SK-N-SH treated with all-trans-retinoic acid at 6 μM for 48 hours (cell line): Measurements from ENCODE around the gene NCKAP5.

Experiments used
- ATAC-seq: fragments of 200-7000 bp; cut with Tn5 transposase; 3 replicates; pipeline ENCODE4 v1.9.1; 2020; ENCODE audit warnings: mild to moderate bottlenecking, moderate library complexity
- BACH2 ChIP-seq: fragments of 250-450 bp; sonication (Bioruptor Pico); IDR thresholded peaks from 2 replicates; pipeline ENCODE4 v1.9.0; 2021; ENCODE audit warnings: mild to moderate bottlenecking, borderline replicate concordance
- CREB5 ChIP-seq: fragments of 250-450 bp; sonication (Bioruptor Pico); IDR thresholded peaks from 2 replicates; pipeline ENCODE4 v1.5.1; 2020; ENCODE audit warnings: low read depth, mild to moderate bottlenecking, moderate library complexity
- CSDC2 ChIP-seq: fragments of 250-450 bp; sonication (Bioruptor Pico); IDR thresholded peaks from 2 replicates; pipeline ENCODE4 v1.5.0; 2020; ENCODE audit warnings: mild to moderate bottlenecking, moderate library complexity
- ESRRG ChIP-seq: fragments of 250-450 bp; sonication (Bioruptor Pico); IDR thresholded peaks from 2 replicates; pipeline ENCODE4 v1.6.1; 2021; ENCODE audit warnings: mild to moderate bottlenecking
- GLIS3 ChIP-seq: fragments of 250-450 bp; sonication (Bioruptor Pico); IDR thresholded peaks from 2 replicates; pipeline ENCODE4 v1.5.0; 2020; ENCODE audit warnings: mild to moderate bottlenecking, moderate library complexity
- ISL1 ChIP-seq: fragments of 250-450 bp; sonication (Bioruptor Pico); IDR thresholded peaks from 2 replicates; pipeline ENCODE4 v2.1.2; 2022; ENCODE audit warnings: mild to moderate bottlenecking, moderate library complexity
- OSR1 ChIP-seq: fragments of 250-450 bp; sonication (Bioruptor Pico); IDR thresholded peaks from 2 replicates; pipeline ENCODE4 v1.8.0; 2022; ENCODE audit warnings: moderate library complexity, mild to moderate bottlenecking, inconsistent platforms
- PATZ1 ChIP-seq: fragments of 250-450 bp; sonication (Bioruptor Pico); IDR thresholded peaks from 2 replicates; pipeline ENCODE4 v1.8.0; 2020; ENCODE audit warnings: mild to moderate bottlenecking, moderate library complexity, borderline replicate concordance
- POU6F1 ChIP-seq: fragments of 250-450 bp; sonication (Bioruptor Pico); IDR thresholded peaks from 2 replicates; pipeline ENCODE4 v1.8.0; 2021; ENCODE audit warnings: low read depth, mild to moderate bottlenecking, moderate library complexity, borderline replicate concordance
- PPARA ChIP-seq: fragments of 250-450 bp; sonication (Bioruptor Pico); IDR thresholded peaks from 2 replicates; pipeline ENCODE4 v1.5.0; 2020; ENCODE audit warnings: mild to moderate bottlenecking, borderline replicate concordance
- RARB ChIP-seq: fragments of 250-450 bp; sonication (Bioruptor Pico); IDR thresholded peaks from 2 replicates; pipeline ENCODE4 v1.8.0; 2021; ENCODE audit warnings: mild to moderate bottlenecking, moderate library complexity
- SNAI2 ChIP-seq: fragments of 250-450 bp; sonication (Bioruptor Pico); IDR thresholded peaks from 2 replicates; pipeline ENCODE4 v1.5.0; 2020; ENCODE audit warnings: mild to moderate bottlenecking, moderate library complexity
- TCF4 ChIP-seq: fragments of 250-450 bp; sonication (Bioruptor Pico); IDR thresholded peaks from 2 replicates; pipeline ENCODE4 v1.8.0; 2021; ENCODE audit warnings: mild to moderate bottlenecking, moderate library complexity, borderline replicate concordance
- TOX ChIP-seq: fragments of 250-450 bp; sonication (Bioruptor Pico); IDR thresholded peaks from 2 replicates; pipeline ENCODE4 v1.8.0; 2021; ENCODE audit warnings: mild to moderate bottlenecking, moderate library complexity, borderline replicate concordance
- TSHZ2 ChIP-seq: fragments of 250-450 bp; sonication (Bioruptor Pico); IDR thresholded peaks from 2 replicates; pipeline ENCODE4 v1.5.0; 2020; ENCODE audit warnings: mild to moderate bottlenecking, moderate library complexity
- ZC3H10 ChIP-seq: fragments of 250-450 bp; sonication (Bioruptor Pico); IDR thresholded peaks from 2 replicates; pipeline ENCODE4 v1.5.1; 2021; ENCODE audit warnings: mild to moderate bottlenecking, moderate library complexity
- ZFP3 ChIP-seq: fragments of 250-450 bp; sonication (Bioruptor Pico); IDR thresholded peaks from 2 replicates; pipeline ENCODE4 v1.5.0; 2020; ENCODE audit warnings: mild to moderate bottlenecking, moderate library complexity
- ZFP30 ChIP-seq: fragments of 450-650 bp; formaldehyde crosslinking; IDR thresholded peaks from 2 replicates; pipeline ENCODE4 v1.5.0; 2022; ENCODE audit warnings: mild to moderate bottlenecking, moderate library complexity
- ZNF565 ChIP-seq: fragments of 450-650 bp; formaldehyde crosslinking; conservative IDR thresholded peaks from 2 replicates; pipeline ENCODE4 v1.5.0; 2020; ENCODE audit warnings: low read depth, mild to moderate bottlenecking, moderate library complexity
- ZNF70 ChIP-seq: fragments of 450-650 bp; formaldehyde crosslinking; IDR thresholded peaks from 2 replicates; pipeline ENCODE4 v1.5.0; 2020; ENCODE audit warnings: mild to moderate bottlenecking, moderate library complexity
- ZNF8 ChIP-seq: fragments of 450-650 bp; formaldehyde crosslinking; IDR thresholded peaks from 2 replicates; pipeline ENCODE4 v1.5.0; 2020; ENCODE audit warnings: mild to moderate bottlenecking, moderate library complexity

The NCKAP5 gene

GRCh38 chr2:132734961-132735360 lies 833.3 kb downstream of the NCKAP5 start:
- ATAC-seq: no peak
- TF ChIP-seq ZFP30 (CRISPR knock-in tag): no peak
- no peak for TF ChIP-seq ESRRG (CRISPR knock-in tag)
- no peak for TF ChIP-seq POU6F1
- no peak for TF ChIP-seq ZFP3 (CRISPR knock-in tag)
- TF ChIP-seq ZNF70 (CRISPR knock-in tag): no peak
- no peak for TF ChIP-seq ISL1 (CRISPR knock-in tag)
- TF ChIP-seq SNAI2: no peak

GRCh38 chr2:132733094-132733493 lies 835.2 kb downstream of the NCKAP5 start:
- no peak for ATAC-seq
- no peak for TF ChIP-seq PPARA (CRISPR knock-in tag)
- no peak for TF ChIP-seq TOX (CRISPR knock-in tag)
- no peak for TF ChIP-seq TSHZ2 (CRISPR knock-in tag)
- no peak for TF ChIP-seq ZFP3 (CRISPR knock-in tag)
- TF ChIP-seq ZNF8 (CRISPR knock-in tag): no peak
- TF ChIP-seq CSDC2 (CRISPR knock-in tag): no peak
- no peak for TF ChIP-seq OSR1 (CRISPR knock-in tag)
- no peak for TF ChIP-seq PATZ1
- no peak for TF ChIP-seq TCF4 (CRISPR knock-in tag)
- no peak for TF ChIP-seq ESRRG (CRISPR knock-in tag)
- no peak for TF ChIP-seq ZNF565
- TF ChIP-seq POU6F1: no peak
- no peak for TF ChIP-seq ZNF70 (CRISPR knock-in tag)
- no peak for TF ChIP-seq GLIS3 (CRISPR knock-in tag)
- TF ChIP-seq ZFP30 (CRISPR knock-in tag): no peak
- no peak for TF ChIP-seq ISL1 (CRISPR knock-in tag)
- TF ChIP-seq ZC3H10 (CRISPR knock-in tag): no peak
- no peak for TF ChIP-seq RARB (CRISPR knock-in tag)

GRCh38 chr2:132732694-132733093 lies 835.6 kb downstream of the NCKAP5 start:
- ATAC-seq: no peak
- no peak for TF ChIP-seq TCF4 (CRISPR knock-in tag)
- TF ChIP-seq ZNF565: no peak
- no peak for TF ChIP-seq ZFP3 (CRISPR knock-in tag)
- no peak for TF ChIP-seq TSHZ2 (CRISPR knock-in tag)
- TF ChIP-seq CSDC2 (CRISPR knock-in tag): no peak
- no peak for TF ChIP-seq BACH2 (CRISPR knock-in tag)
- no peak for TF ChIP-seq ZNF70 (CRISPR knock-in tag)
- TF ChIP-seq PATZ1: no peak
- no peak for TF ChIP-seq CREB5
- no peak for TF ChIP-seq ISL1 (CRISPR knock-in tag)
- no peak for TF ChIP-seq OSR1 (CRISPR knock-in tag)
- no peak for TF ChIP-seq SNAI2
- TF ChIP-seq POU6F1: no peak
